ENCODE results near the gene HDAC4.

The HDAC4 gene

GRCh38 chr2:239115616-239116015 is 285.2 kb downstream of the HDAC4 start:
- H3K27ac ChIP-seq: no peak overlapping the region
- TF ChIP-seq ZFX (IDR thresholded peaks at IDR 0.05; ENCODE audit: borderline replicate concordance) (no peak), CTCF (IDR thresholded peaks at IDR 0.05) (no peak)

GRCh38 chr2:239114616-239115265 is 286.1 kb downstream of the HDAC4 start:
- H3K27ac ChIP-seq: no peak overlapping the region
- no peak for TF ChIP-seq ZFX (IDR thresholded peaks at IDR 0.05; ENCODE audit: borderline replicate concordance)
- no peak for TF ChIP-seq CTCF (IDR thresholded peaks at IDR 0.05)

- TF ChIP-seq CTCF (IDR thresholded peaks at IDR 0.05) (no peak), ZFX (IDR thresholded peaks at IDR 0.05; ENCODE audit: borderline replicate concordance) (no peak)
- H3K27ac ChIP-seq: no peak overlapping the region
Measured at GRCh38 chr2:239114119-239114581, 286.7 kb downstream of the HDAC4 start.

GRCh38 chr2:239113615-239114014 is 287.2 kb downstream of the HDAC4 start:
- TF ChIP-seq ZFX (IDR thresholded peaks at IDR 0.05; ENCODE audit: borderline replicate concordance): no peak
- TF ChIP-seq CTCF (IDR thresholded peaks at IDR 0.05): no peak
- no peak overlapping the region for H3K27ac ChIP-seq

- H3K27ac ChIP-seq: no peak overlapping the region
Measured at GRCh38 chr2:239113171-239113570, 287.6 kb downstream of the HDAC4 start.

GRCh38 chr2:239112127-239112774 is 288.6 kb downstream of the HDAC4 start:
- no peak for TF ChIP-seq CTCF (IDR thresholded peaks at IDR 0.05)
- TF ChIP-seq ZFX (IDR thresholded peaks at IDR 0.05; ENCODE audit: borderline replicate concordance): no peak
- no peak overlapping the region for H3K27ac ChIP-seq

More at GRCh38 chr2:239113171-239113570, 287.6 kb downstream of the HDAC4 start:
- TF ChIP-seq CTCF (IDR thresholded peaks at IDR 0.05): no peak
- TF ChIP-seq ZFX (IDR thresholded peaks at IDR 0.05; ENCODE audit: borderline replicate concordance): no peak

Measured in 22Rv1 (cell line).